ENCODE data around the gene PARP1. TPM values are rescaled to one million over a fixed set of nuclear protein-coding genes. Genes with fewer than 3 reads are reported as not detected.

The PARP1 gene
- polyA plus RNA-seq, 3 donors = 17.7 to 30.0 (median 23.3) TPM

DNA sequence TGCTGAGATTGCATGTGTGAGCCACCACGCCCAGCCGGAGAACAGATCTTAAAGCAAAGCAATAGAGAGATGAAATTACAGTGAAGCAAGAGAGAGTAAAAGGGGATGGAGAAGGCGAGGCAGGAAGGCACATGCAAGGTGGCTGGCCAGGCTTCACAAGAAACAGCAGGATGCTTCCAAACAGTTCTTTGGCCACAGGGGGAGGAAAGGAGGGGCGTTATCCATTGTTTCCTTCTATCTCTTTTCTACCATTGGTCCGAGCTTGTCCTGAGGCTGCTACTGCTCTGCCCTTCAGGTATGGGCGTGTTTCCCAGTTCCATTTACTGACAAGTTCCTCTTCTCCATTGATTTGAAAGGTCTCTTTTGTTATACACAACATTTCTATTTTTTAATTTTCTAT is 33.7 kb upstream of the PARP1 start:
- no peak overlapping the region for H3K4me3 Mint-ChIP-seq
- intact Hi-C loops (cut with micrococcal nuclease) = no loop called here
- H3K9me3 ChIP-seq (replicated peaks in 1 of 2; ENCODE audit: control insufficient read depth in 1 of 2, insufficient read depth in 1 of 2, low read length in 2 of 2) = no peaks in the 10 kb centered on the region
- no peak overlapping the region for H3K27ac Mint-ChIP-seq
- H4K20me1 ChIP-seq (ENCODE audit: insufficient read depth, low read length) = no peaks in the 10 kb centered on the region
- H3K4me1 ChIP-seq (ENCODE audit: control insufficient read depth in 1 of 2, insufficient read depth in 2 of 2, low read length in 2 of 2) = no peaks in the 10 kb centered on the region
- TF ChIP-seq, protein P1, sequence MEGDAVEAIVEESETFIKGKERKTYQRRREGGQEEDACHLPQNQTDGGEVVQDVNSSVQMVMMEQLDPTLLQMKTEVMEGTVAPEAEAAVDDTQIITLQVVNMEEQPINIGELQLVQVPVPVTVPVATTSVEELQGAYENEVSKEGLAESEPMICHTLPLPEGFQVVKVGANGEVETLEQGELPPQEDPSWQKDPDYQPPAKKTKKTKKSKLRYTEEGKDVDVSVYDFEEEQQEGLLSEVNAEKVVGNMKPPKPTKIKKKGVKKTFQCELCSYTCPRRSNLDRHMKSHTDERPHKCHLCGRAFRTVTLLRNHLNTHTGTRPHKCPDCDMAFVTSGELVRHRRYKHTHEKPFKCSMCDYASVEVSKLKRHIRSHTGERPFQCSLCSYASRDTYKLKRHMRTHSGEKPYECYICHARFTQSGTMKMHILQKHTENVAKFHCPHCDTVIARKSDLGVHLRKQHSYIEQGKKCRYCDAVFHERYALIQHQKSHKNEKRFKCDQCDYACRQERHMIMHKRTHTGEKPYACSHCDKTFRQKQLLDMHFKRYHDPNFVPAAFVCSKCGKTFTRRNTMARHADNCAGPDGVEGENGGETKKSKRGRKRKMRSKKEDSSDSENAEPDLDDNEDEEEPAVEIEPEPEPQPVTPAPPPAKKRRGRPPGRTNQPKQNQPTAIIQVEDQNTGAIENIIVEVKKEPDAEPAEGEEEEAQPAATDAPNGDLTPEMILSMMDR (IDR thresholded peaks at IDR 0.05) = no peak
- WGBS (ENCODE audit: insufficient coverage) = 100% methylated on average over 3 of the region's 6 CpGs
- no peak overlapping the region for H3K4me2 ChIP-seq (replicated peaks; ENCODE audit: extremely low read depth, low read length, poor library complexity, severe bottlenecking)
- no peak overlapping the region for H3K4me3 ChIP-seq (replicated peaks in 1 of 3; ENCODE audit: low read depth in 2 of 3, low read length in 3 of 3)
- H3K27me3 ChIP-seq (ENCODE audit: control insufficient read depth in 2 of 2, insufficient read depth in 2 of 2, low read length in 2 of 2) = no peaks in the 10 kb centered on the region
- peaks cover 6 to 22% (median 10%) of the 10 kb centered on the region in 3 donors for H3K27me3 Mint-ChIP-seq (ENCODE audit: low read depth in 3 of 3)
- H3K36me3 Mint-ChIP-seq = no peaks in the 10 kb centered on the region
- H2AFZ ChIP-seq (ENCODE audit: insufficient read depth, low read depth, low read length, poor library complexity, severe bottlenecking) = no peak overlapping the region
- H3K36me3 ChIP-seq (replicated peaks in 1 of 2; ENCODE audit: control insufficient read depth in 1 of 2, insufficient read depth in 2 of 2, low read length in 2 of 2) = no peaks in the 10 kb centered on the region
- no peak overlapping the region for H3K27ac ChIP-seq (ENCODE audit: low read depth in 1 of 2, low read length in 2 of 2)
- peaks cover 2% of the 10 kb centered on the region for H3K4me1 Mint-ChIP-seq
- no peak for DNase-seq
- H3K9me3 Mint-ChIP-seq = peaks cover 0 to 2% (median 0%) of the 10 kb centered on the region in 7 donors
- no peak overlapping the region for H3K9ac ChIP-seq (ENCODE audit: insufficient read depth, low read length, poor library complexity, severe bottlenecking)
- no peaks in the 10 kb centered on the region for H3K79me2 ChIP-seq (ENCODE audit: insufficient read depth, low read length)

DNA sequence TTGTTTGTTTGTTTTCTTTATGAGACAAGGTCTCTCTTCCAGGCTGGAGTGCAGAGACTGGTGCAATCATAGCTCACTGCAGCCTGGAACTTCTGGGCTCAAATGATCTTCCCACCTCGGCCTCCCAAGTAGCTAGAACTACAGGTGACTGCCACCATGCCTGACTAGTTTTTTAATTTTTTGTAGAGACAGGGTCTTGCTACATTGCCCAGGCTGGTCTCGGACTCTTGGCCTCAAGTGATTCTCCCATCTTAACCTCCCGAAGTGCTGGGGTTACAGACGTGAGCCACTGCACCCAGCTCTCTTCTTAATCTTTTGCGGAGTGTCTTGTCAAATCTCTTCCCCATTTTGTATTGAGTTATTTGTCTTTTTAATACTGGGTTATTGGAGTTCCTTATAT is 32.6 kb upstream of the PARP1 start:
- Histone ChIP-seq H3K79me2 (ENCODE audit: insufficient read depth, low read length) (no peaks in the 10 kb centered on the region), H4K20me1 (ENCODE audit: insufficient read depth, low read length) (no peaks in the 10 kb centered on the region), H3K36me3 (replicated peaks in 1 of 2; ENCODE audit: control insufficient read depth in 1 of 2, insufficient read depth in 2 of 2, low read length in 2 of 2) (no peaks in the 10 kb centered on the region), H3K4me3 (replicated peaks in 1 of 3; ENCODE audit: low read depth in 2 of 3, low read length in 3 of 3) (no peak overlapping the region), H3K4me1 (ENCODE audit: control insufficient read depth in 1 of 2, insufficient read depth in 2 of 2, low read length in 2 of 2) (no peaks in the 10 kb centered on the region), H3K9ac (ENCODE audit: insufficient read depth, low read length, poor library complexity, severe bottlenecking) (no peak overlapping the region), H3K27me3 (ENCODE audit: control insufficient read depth in 2 of 2, insufficient read depth in 2 of 2, low read length in 2 of 2) (no peaks in the 10 kb centered on the region), H3K27ac (ENCODE audit: low read depth in 1 of 2, low read length in 2 of 2) (no peak overlapping the region), H3K9me3 (replicated peaks in 1 of 2; ENCODE audit: control insufficient read depth in 1 of 2, insufficient read depth in 1 of 2, low read length in 2 of 2) (no peaks in the 10 kb centered on the region), H2AFZ (ENCODE audit: insufficient read depth, low read depth, low read length, poor library complexity, severe bottlenecking) (no peak overlapping the region), H3K4me2 (replicated peaks; ENCODE audit: extremely low read depth, low read length, poor library complexity, severe bottlenecking) (no peak overlapping the region)
- Mint-ChIP-seq H3K9me3 (peaks cover 0 to 2% (median 0%) of the 10 kb centered on the region in 7 donors), H3K27me3 (ENCODE audit: low read depth in 3 of 3) (peaks cover 6 to 21% (median 10%) of the 10 kb centered on the region in 3 donors), H3K4me1 (peaks cover 2% of the 10 kb centered on the region), H3K27ac (no peak overlapping the region), H3K36me3 (no peaks in the 10 kb centered on the region), H3K4me3 (no peak overlapping the region)
- TF ChIP-seq, protein P1 (IDR thresholded peaks at IDR 0.05) = no peak
- no peak for DNase-seq
- 80% methylated on average over 1 of the region's 5 CpGs for WGBS (ENCODE audit: insufficient coverage)
- intact Hi-C loops (cut with micrococcal nuclease) = no loop called here

All from CD14-positive monocyte (primary cell).